Measurements from ENCODE around the gene CTNNBIP1.
"Not testable (repeated sequence)": the region's sequence is repeated elsewhere in the genome, so short reads cannot be mapped to it uniquely, and the experiment has no call there.

CTNNBIP1 gene, protein sequence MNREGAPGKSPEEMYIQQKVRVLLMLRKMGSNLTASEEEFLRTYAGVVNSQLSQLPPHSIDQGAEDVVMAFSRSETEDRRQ

DNA sequence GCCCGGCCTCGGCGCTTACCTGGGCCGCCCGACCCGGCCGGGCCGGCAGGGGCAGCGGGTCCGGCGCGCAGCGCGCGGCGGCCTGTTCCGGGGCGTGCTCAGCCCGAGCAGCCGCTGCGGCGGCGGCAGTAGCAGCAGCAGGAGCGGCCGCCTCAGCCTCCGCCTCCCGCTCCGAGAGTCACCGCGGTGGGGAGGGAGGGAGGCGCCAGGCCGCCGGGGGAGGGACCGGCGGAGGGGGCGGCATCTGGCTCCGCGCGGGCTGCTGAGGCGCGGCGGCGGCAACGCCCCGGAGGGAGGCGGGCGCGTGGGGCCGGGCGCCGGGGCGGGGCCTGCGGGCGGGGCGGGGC, at the start of gene CTNNBIP1:
TSS of gene CTNNBIP1 (minus strand) at position 194 of the 347 bp plus-strand sequence. CDS start 38,205 bp downstream, outside the sequence.
- DNase-seq: no peak

DNA sequence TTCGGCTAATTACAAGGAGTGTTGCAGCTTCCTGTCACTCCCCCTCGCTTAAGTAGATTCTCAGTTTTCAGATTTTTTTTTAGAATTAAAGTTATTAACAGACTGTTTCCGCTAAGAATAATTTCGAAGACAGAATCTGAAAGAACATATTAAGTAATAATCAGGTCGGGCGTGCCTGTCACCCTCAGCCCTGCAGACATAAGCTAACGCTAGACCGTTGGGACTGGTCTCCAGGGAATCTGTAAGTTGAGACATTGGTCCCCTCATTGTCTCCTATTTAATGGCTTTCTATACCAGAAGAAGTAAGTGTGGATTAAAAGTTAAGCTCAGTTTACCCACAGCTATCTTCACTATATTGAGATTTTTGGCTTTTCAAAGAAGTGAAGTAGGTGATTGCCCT, 47.7 kb upstream of the CTNNBIP1 start:
- no peak for DNase-seq

DNA sequence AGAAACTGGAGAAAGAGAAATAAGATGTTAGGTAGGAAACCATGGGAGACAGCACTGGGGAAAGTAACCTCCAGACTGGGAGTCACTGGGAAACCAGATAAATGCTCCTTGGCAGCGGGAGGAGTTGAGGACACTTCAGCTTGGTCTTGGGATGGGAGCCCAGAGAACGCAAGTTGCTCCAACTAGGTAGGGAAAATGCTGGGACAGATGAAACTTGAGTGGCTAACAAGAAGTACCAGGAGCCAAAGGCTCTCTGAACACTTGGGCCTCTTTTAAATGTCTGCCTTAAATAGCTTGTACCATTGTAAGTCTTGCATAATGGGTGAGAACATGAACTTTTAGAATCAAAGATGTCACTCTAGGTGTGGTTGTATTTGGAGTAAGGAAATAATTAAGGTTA, 36.2 kb upstream of the CTNNBIP1 start:
- DNase-seq: no peak

DNA sequence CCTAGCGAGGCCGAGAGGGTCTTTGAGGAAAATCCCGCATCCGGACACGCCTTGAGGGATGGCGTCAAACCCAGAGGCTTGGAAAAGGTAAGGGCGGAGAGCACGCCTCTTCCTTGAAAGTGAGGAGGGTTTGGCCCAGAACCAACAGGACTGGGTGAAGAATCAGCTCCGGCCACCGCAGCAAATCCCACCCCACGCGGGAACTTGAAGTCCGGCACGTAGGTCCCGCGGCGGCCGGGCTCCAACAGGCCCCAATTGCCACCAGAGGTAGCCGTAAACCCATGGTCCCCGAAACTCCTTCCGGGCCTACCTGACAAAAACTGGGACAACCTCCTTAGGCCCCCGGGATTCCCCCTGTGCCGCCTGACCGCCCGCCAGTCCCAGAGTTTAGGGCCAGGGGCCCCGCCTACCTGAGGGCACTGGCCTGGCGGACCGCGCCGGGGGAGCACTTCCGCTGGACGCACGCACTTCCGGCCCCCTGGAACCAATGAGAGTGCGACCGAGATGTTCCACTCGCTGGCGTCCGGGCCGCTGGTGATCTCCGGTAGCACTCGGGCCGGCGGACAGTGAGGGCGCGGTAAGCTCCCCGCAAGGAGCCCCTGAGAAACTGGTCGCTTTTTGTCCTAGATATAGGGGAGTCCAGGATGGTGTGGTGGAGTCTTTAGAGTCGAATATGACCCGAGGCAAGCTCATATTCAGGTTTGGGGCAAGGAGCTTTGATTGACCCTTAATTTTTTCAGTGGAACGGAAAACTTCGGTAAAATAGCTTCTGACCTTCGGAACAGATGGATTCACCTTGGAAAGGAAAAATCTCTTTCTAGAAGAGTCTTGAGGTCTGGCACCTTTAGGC, 33.1 kb upstream of the CTNNBIP1 start, which contains the start of the genes LZIC and NMNAT1:
TSS of gene LZIC (minus strand) at position 453 of the 850 bp plus-strand sequence. CDS start 6,772 bp downstream, outside the sequence.
TSS of gene NMNAT1 (plus strand) at position 537 of the 850 bp plus-strand sequence. CDS start 28,599 bp downstream, outside the sequence.
- peak; percentile 94 to 96 for DNase-seq

DNA sequence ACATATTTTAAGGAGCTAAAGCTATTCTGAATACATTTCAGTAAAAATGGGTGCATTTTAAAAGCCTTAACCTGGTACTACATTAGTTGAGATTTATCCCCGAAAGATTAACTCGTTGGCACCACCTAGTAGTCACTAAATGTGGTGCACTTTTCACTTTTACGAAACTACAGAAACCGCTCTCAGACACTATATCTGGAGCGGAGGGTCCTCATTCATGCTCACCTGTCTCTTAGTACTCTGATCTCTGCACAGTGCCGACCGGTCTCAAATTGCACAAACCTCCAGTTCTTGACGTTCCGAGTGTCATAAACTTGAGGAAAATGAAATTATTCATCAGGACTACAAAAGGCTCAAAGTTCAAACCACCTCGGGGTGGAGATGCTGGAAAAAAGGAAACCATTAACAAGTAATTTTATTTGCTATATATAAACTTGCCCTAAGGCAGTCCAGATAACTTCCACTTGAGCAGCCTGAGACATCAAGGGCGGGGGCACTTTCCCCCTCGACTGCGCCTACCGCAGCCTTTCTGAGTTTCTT, 32.4 kb upstream of the CTNNBIP1 start:
- DNase-seq: no peak

DNA sequence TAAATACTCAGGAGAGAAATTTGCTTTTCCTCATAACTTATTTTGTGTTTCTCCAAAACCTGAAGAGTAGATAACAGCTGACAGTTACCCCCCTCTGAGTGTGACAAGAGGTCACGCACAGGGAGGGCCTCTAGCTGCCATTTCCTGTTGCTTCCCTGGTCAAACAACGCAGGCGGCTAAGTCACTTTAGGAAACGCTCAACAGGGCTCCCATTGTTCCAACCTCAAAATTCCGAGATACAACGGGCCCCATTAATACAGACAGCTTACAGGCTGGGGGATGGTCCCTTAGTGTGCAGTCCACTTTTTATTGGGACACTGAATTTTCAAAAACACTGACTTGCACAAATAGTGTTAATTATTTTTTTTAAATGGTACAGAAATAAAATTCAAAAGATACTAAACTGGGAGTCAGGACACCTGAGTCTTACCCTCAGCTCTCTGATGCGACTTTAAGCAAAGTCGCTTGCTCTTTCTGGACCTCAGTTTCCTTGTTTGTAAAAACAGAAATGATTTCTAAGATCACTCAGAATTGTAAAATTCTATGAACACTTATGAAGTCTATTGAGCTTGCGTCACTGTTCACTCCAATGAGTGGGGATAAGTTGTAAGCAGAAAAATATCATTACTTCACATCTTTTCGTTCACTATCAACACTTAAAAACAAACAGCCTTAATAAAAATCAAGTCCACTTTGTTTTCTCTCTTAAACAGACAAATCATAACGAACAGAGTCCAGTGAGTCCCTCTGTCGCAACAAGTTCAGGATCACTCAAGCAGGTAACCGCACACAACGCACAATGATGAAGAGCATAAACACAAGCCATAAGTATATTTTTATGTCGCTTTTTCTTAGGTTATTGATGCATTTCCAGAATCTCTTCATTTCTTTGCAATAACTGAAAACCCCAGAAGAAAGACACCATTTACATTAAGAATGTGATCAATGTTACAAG, 19.6 kb upstream of the CTNNBIP1 start:
- DNase-seq: no peak

DNA sequence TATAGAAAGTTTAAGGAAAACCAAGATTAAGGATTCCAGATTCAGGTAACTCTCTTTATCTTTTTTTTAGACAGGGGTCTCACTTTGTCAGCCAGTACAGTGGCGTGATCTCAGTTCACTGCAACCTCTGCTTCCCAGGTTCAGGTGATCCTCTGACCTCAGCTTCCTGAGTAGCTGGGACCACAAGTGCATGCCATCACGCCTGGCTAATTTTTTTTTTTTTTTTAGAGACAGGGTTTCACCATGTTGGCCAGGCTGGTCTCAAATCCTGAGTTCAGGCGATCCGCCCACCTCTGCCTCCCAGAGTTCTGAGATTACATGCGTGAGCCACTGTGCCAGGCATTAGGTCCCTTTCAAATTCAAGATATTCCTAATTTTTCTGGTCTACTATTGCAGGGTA, 17.2 kb upstream of the CTNNBIP1 start:
- DNase-seq: no peak

DNA sequence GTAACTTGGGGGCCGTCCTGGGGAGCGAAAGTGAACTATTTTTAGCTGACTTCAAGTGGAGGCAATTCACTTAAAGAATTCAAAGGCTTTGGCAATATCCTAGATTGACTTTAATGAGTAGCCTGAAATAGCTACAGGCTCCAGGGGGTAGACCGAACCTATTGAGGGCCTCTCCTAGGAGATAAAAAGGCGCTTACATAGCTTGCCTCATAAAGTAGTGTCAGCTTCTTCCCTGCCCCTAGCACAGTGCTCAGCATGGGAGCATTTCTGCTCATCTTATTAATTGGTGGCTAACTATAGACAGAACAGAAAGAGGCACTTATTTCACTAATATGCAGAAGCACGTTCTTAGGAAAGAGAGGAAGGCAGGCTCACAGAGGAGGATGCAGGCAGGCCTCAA, 12.3 kb upstream of the CTNNBIP1 start:
- no peak for DNase-seq

DNA sequence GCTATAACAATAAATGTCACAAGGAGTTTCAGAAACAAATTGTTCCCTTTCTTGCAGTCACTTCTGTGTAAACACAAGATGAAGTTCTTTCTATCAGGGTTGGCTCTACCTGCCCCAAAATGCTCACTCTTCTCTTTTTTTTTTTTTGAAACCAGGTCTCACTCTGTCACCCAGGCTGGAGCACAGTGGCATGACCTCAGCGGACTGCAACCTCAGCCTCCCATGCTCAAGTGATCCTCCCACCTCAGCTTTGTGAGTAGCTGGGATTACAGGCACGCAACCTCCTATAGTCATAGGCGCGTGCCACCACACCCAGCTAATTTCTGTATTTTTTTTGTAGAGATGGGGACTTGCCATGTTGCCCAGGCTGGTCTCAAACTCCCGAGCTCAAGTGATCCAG, 10.5 kb upstream of the CTNNBIP1 start:
- DNase-seq: no peak

DNA sequence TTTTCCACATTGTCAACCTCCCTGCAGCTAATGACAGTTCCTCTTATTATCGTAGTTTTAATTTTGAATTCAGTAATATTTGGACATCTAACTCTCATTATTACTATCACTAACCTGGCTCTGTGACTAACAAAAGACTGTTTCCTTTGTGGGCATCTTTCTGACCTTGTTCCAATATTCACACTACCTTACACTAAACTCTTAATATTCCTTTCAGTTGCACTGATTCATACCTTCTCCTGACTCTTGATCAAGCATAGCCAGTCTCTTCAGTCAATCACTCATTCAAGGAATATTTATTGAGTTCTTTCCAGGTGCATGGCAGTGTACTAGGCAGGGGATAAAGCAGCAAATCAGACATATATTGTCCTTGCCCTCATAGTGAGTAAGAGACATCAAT, 7.8 kb upstream of the CTNNBIP1 start:
- no peak for DNase-seq

DNA sequence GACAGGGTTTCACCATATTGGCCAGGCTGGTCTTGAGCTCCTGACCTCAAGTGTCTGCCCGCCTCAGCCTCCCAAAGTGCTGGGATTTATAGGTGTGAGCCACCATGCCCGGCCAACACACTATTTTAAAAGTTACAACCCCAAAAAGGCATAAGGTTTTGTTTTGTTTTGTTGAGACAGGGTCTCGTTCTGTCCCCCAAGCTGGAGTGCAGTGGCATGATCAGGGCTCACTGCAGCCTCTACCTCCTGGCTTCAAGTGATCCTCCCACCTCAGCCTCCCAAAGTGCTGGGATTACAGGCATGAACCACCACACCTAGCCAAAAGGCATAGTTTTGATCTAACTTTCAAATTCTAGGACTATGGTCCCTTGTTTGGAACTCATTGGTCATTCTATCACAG, 7.4 kb upstream of the CTNNBIP1 start:
- DNase-seq: not testable (repeated sequence)

DNA sequence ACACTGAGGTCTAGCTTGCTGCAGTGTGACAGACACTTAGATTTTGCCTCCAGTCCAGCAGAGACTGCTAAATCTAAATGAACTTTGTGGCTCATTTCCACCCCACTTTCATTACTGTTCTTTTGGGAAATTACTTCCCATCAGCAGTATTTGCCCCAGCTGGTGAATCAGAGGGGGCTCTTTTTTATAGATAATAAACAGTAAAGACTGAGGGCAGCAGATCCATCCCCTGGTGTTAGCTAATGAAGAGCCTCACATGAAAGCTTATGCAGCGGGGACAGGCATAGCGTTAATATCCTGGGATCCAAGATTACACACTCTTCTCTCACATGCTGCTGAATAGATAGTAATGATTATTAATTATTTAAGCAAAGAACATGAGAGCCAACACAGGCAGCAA, 6.4 kb upstream of the CTNNBIP1 start:
- DNase-seq: no peak

DNA sequence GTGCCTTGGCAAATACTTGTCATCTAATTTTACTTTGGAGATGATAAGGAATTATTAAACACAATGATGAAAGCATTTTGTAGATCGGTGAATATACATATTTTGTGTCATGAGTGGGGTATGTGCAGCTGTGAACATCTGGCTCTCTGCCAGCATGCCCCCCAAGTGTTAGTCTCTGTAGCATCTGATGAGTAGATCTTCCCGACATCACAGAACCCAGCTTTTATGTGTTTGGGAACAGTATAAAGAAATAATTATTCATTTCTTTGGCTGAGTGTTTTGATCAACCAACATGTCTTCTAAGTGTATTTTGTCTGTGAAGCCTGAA, 4.5 kb upstream of the CTNNBIP1 start:
- DNase-seq: no peak

DNA sequence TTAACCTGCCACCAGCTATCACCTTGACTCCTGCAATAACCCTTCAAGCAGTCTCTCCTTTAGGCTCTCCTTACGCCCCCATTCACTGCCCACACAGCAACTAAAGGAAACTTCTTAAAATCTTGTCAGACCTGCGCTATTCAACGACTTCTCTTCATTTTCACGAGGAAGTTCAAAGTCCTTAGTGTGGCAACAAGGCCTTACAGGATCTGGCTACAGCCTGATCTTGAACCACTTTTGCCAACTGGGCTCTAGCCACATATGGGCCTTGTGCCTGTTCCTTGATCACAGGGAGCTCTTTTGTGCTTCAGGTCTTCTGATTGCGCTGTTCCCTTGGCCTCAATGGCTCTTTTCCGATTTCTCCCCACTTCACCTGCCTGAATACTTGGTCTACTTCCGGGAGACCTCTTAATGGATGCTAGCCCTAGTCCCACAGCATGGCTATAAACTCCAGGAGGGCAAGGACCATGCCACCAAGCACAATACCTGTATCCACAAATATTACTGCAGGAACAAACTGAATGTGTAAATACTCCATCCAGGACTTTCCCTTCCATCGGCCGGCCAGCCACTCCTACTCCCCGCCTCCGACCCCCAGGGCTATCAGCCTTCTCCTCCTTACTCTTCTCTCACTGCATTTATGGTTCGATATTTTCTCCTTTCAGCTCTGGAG, 2.3 kb upstream of the CTNNBIP1 start:
- no peak for DNase-seq

DNA sequence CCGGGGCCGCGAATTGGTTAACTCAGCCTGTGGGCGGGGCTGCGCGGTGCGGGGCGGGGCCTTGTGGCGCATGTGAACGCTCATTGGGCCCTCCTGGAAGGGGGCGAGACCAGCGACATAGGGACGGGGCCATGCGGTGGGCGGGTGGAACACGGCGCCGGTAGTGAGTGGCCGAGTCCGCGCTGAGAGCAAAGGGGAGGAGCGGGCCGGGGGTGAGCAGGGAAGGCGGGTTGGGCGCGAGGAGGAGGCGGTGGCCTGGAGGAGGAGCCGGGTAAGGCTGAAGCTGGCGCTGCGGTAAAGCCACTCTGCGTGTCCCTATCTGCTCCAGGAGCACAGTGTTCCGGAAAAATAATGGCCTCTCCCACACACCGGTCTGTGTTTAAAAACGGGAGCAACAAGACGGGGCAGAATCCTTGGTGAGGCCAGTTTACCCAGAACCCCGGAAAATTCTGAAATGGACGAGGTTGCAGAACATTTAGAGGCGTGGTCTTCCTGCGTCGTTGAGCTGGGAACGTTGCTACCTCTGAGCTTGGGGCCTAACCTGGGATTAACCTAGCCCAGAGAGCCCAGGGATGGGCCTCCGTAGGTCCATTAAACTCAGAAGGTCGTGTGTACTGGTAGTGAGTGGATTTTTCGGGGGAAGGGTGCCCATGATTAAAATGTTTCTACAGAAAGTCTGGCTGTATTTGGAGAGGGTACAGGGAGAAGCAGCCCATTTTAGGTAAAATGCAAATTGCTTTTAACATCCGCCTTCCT, 532 bp upstream of the CTNNBIP1 start:
- DNase-seq: peak; percentile 100

DNA sequence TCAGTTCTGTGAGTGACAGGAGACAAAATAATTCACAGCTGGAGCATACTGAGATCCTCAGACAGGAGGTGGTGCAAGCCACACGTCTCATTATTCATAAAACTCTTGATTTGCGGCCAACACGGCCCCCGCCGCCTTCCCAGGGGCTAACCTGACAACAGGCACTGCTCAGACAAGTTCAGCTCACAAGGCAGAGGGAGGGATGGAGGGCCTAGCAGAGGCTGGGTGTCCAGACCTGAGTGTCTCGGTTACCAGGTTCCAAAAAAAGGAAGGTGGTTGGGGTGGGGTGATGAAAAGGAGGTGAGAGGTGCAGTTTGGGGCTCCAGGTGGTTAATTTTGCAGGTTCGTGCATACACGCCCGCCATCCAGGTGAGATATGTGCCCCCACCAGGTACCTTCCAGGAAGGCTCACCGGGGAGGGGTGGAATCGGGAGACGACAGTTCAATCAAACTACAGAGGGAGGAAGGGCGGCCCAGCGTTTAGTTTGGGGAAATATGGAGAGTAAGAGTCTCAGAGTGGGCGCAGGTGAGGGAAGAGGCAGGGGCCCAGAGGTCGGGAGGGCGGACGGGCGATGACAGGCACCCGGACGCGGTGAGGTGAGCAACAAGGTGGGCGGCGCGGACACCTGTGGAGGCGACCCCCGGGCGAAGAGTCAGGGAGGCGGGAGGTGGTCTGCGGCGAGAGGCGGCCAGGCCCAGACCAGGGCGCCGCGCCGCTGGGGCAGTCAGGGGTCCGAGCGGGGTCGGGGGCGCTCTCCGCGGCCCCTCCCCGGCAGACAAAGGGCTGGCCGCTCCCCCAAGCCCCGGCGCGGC, 629 bp downstream of the CTNNBIP1 start:
- DNase-seq: peak; percentile 74 to 76

DNA sequence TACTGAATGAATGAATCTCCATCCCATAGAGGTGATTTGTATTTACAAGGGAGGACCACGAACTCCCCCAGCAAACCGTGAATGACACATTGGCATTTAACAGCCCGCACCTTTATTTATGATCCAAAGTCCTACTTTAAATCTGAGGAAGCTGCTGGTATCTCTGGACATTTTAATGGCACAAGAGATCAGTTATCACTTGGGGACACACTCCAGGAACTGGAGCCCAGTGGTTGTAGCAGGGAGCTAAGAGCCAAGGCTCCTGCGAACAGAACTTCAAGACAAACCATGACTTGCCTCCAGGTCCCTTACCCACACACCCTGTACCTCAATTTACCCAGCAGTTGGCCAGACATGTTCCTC, 1.2 kb downstream of the CTNNBIP1 start:
- no peak for DNase-seq

DNA sequence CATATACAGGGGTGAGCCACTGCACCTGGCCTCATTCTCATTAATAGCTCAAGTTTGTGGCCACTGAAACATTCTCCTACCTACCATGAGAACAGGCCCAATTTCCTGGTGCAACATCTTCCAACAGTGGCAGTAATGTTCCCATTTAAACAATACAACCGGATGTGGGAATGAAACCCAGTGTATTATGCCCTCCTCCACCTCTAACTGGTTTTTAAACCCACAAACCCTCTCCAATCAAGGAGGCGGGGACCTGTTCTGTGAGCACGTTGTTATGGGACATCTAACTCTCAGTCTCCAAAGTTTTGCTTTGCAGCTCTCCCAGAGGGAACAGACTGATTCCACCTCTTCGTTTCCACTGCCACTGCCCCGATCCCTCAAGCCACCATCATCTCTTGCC, 2.6 kb downstream of the CTNNBIP1 start:
- DNase-seq: no peak

DNA sequence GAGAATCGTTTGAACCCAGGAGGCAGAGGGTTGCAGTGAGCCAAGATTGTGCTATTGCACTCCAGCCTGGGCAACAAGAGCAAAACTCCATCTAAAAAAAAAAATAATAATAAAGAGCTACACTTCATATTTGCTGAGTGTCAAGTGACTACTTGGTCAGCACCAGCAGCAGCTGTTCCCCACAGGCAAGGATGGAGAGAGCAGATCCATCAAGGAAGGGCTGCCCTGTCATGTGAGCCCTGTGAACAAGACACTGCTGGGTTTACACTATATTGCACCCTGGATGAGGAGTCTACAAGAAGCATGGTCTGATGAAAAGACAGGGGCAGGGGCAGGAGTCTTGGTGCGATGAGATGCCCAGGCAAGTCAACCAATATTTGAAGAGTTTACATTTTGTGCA, 3.6 kb downstream of the CTNNBIP1 start:
- DNase-seq: no peak

DNA sequence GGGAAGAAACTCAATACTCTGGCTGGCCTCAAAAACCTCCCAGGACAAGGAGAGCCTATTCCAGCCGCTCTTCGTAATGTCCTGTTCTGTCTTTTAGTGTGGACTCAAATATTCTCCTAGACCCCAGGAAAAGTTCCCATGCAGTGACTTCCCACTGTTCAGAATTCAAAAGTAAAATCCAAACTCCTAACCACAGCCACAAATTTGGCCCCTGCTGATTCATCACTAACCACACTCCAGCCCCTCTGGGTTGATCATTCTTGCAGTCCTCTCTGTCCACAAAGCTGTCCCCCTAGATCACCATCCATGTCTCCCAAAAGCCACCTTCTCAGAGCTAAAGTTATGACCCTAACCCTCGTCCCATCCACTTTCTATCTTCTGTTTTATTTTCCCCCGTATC, 5.1 kb downstream of the CTNNBIP1 start:
- no peak for DNase-seq

DNA sequence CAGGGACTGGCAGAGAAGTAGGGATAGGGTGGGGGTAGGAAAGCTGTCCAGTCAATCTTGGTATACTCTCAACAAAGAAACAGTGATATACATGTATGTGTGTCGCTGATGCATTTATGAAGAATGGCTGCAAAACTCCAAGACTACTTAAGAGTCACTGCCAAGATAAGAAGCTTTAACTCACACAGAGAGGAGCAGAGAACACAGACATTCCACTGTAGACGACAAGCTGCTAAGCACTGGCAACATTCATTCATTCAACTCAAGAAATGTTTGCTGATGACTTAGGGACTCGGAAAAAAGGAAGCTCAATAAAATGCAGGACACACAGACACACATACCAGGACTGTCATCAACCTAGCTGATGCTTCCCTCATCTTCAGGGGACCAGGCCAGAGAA, 5.5 kb downstream of the CTNNBIP1 start:
- DNase-seq: no peak
